ENCODE data around the gene DHX58.

DNA sequence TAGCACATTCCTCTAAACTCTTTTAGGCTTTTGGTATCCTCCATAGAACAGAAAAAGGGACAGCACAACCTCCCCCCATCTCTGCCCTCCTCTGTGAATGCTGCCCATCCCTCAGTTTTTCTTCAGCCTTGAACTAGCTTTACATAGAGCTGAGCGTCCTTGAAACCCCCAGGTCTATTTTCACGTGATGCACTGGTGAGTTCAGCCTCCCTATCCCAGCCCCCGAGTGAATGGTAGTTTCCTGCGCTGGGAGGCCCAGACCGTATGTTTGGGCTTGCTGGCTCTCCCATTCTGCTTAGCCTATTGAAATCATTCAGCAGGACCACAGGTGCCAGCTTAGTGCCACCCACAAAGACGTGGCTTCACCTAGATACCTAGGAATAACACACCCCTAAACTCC lies 36.7 kb downstream of the DHX58 start:
- TF ChIP-seq, protein P1, sequence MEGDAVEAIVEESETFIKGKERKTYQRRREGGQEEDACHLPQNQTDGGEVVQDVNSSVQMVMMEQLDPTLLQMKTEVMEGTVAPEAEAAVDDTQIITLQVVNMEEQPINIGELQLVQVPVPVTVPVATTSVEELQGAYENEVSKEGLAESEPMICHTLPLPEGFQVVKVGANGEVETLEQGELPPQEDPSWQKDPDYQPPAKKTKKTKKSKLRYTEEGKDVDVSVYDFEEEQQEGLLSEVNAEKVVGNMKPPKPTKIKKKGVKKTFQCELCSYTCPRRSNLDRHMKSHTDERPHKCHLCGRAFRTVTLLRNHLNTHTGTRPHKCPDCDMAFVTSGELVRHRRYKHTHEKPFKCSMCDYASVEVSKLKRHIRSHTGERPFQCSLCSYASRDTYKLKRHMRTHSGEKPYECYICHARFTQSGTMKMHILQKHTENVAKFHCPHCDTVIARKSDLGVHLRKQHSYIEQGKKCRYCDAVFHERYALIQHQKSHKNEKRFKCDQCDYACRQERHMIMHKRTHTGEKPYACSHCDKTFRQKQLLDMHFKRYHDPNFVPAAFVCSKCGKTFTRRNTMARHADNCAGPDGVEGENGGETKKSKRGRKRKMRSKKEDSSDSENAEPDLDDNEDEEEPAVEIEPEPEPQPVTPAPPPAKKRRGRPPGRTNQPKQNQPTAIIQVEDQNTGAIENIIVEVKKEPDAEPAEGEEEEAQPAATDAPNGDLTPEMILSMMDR (IDR thresholded peaks at IDR 0.05): no peak
- no peak for TF ChIP-seq EZH2phosphoT487 (IDR thresholded peaks at IDR 0.05)

Data from neural progenitor cell (in vitro differentiated cells).